Renal cortex interstitium (tissue), 15 donors: ENCODE data around the gene ELAVL1. TPM values are rescaled to one million over a fixed set of nuclear protein-coding genes. Genes with fewer than 3 reads are reported as not detected.
"Not testable (repeated sequence)": the region's sequence is repeated elsewhere in the genome, so short reads cannot be mapped to it uniquely, and the experiment has no call there.

Source experiments
- DNase-seq, 11 donors: peaks; one replicate each; pipeline ENCODE4 v3.0.0-alpha.2; 2013; ENCODE audit warnings: low read depth in 9 of 11, low spot score in 4 of 11; ENCODE audit errors: extremely low read depth in 1 of 11
- long read RNA-seq, 16 experiments: transcript quantifications; one replicate each; lab custom pipeline, GENCODE V29; 2026
- polyA plus RNA-seq, 3 donors: library from polyadenylated mRNA; unstranded; fragments of 120-200 nt; gene quantifications; one replicate each; pipeline ENCODE4 v1.2.1, GENCODE V29; 2013; ENCODE audit not compliant: insufficient read length in 3 of 3

ELAVL1 gene
- 10 to 100 TPM; 79.8 to 92.2 (median 92.0) TPM for polyA plus RNA-seq
- long read RNA-seq, donor 1, full-length matches to known transcripts = 32 of 37 reads
- long read RNA-seq, donor 1, partial matches to known transcripts = 5 of 37 reads
- long read RNA-seq, donor 1, other reads (novel, unspliced or antisense) = 0 of 37 reads
- long read RNA-seq, donor 2, full-length matches to known transcripts = 32 of 42 reads
- long read RNA-seq, donor 2, partial matches to known transcripts = 10 of 42 reads
- long read RNA-seq, donor 2, other reads (novel, unspliced or antisense) = 0 of 42 reads
- long read RNA-seq, donor 3, full-length matches to known transcripts = 38 of 45 reads
- long read RNA-seq, donor 3, partial matches to known transcripts = 7 of 45 reads
- long read RNA-seq, donor 3, other reads (novel, unspliced or antisense) = 0 of 45 reads
- long read RNA-seq, donor 4, full-length matches to known transcripts = 25 of 25 reads
- long read RNA-seq, donor 4, partial matches to known transcripts = 0 of 25 reads
- long read RNA-seq, donor 4, other reads (novel, unspliced or antisense) = 0 of 25 reads
- long read RNA-seq, donor 5 = 0 reads
- long read RNA-seq, donor 6, full-length matches to known transcripts = 30 of 35 reads
- long read RNA-seq, donor 6, partial matches to known transcripts = 5 of 35 reads
- long read RNA-seq, donor 6, other reads (novel, unspliced or antisense) = 0 of 35 reads
- long read RNA-seq, donor 7, full-length matches to known transcripts = 44 of 49 reads
- long read RNA-seq, donor 7, partial matches to known transcripts = 5 of 49 reads
- long read RNA-seq, donor 7, other reads (novel, unspliced or antisense) = 0 of 49 reads
- long read RNA-seq, donor 8 = 0 reads
- long read RNA-seq, donor 9, full-length matches to known transcripts = 32 of 32 reads
- long read RNA-seq, donor 9, partial matches to known transcripts = 0 of 32 reads
- long read RNA-seq, donor 9, other reads (novel, unspliced or antisense) = 0 of 32 reads
- long read RNA-seq, donor 10, full-length matches to known transcripts = 27 of 32 reads
- long read RNA-seq, donor 10, partial matches to known transcripts = 5 of 32 reads
- long read RNA-seq, donor 10, other reads (novel, unspliced or antisense) = 0 of 32 reads
- long read RNA-seq, donor 11, full-length matches to known transcripts = 28 of 28 reads
- long read RNA-seq, donor 11, partial matches to known transcripts = 0 of 28 reads
- long read RNA-seq, donor 11, other reads (novel, unspliced or antisense) = 0 of 28 reads
- long read RNA-seq, donor 12, full-length matches to known transcripts = 8 of 8 reads
- long read RNA-seq, donor 12, partial matches to known transcripts = 0 of 8 reads
- long read RNA-seq, donor 12, other reads (novel, unspliced or antisense) = 0 of 8 reads
- long read RNA-seq, donor 13 = 0 reads
- long read RNA-seq, donor 14, full-length matches to known transcripts = 37 of 37 reads
- long read RNA-seq, donor 14, partial matches to known transcripts = 0 of 37 reads
- long read RNA-seq, donor 14, other reads (novel, unspliced or antisense) = 0 of 37 reads
- long read RNA-seq, donor 15, full-length matches to known transcripts = 17 of 17 reads
- long read RNA-seq, donor 15, partial matches to known transcripts = 0 of 17 reads
- long read RNA-seq, donor 15, other reads (novel, unspliced or antisense) = 0 of 17 reads
- long read RNA-seq, donor 16, full-length matches to known transcripts = 91 of 103 reads
- long read RNA-seq, donor 16, partial matches to known transcripts = 7 of 103 reads
- long read RNA-seq, donor 16, other reads (novel, unspliced or antisense) = 5 of 103 reads

- peak in 10 of 11 donors; percentile 64 to 89 (median 88) for DNase-seq
These were observed at the start of gene ELAVL1 for GRCh38 chr19:8005534-8006256. Gene ELAVL1, minus strand, starts transcription at chr19:8005641. Its CDS starts 13,826 bp downstream, at chr19:7991815.

- DNase-seq = no peak
These were observed 48.7 kb upstream of the ELAVL1 start for GRCh38 chr19:8054169-8054568.

- no peak for DNase-seq
These were observed 47.0 kb upstream of the ELAVL1 start, which contains the start of gene CCL25 for GRCh38 chr19:8052464-8052859. Gene CCL25, plus strand, starts transcription at chr19:8052760. Its CDS starts 290 bp downstream, at chr19:8053050.

DNA sequence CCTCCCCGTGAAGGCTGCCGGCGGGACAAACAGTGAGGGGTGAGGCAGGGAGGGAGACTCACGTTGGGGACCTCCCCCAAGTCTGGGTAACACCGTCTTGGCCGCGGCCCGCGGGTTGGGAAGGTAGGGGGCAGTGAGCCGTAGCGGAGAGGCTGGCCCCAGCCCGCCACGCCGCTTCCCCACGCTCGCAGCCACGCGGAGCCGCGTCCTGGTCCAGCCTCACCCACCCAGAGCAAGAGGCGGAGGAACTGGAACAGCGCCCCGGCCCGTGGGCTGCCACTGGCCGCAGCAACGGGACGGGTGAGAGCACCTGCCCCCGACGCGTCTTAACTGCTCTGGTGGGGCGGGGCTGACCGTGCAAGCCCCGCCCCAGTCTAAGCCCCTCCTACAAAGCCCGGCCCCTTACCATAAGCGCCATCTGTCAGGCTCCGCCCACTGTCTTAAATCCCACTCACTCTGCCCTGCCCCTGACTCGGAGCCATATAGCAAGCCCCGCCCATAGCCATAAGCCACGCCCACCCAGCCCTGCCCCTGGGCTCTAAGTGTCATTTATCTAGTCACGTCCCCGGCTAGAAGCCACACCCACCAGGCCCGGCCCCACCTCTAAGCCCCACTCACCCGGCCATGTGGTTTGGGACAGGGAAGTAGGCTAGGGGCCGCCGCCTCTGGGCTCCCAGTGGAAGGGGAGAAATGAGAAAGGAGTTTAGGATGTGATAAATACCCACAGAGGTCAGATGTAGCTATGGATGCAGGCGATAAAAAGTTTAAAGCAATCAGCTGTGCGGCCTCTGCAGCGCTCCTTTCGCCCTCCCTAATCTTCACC is 45.0 kb upstream of the ELAVL1 start:
- peak in 10 of 11 donors; percentile 66 to 84 (median 75) for DNase-seq

DNA sequence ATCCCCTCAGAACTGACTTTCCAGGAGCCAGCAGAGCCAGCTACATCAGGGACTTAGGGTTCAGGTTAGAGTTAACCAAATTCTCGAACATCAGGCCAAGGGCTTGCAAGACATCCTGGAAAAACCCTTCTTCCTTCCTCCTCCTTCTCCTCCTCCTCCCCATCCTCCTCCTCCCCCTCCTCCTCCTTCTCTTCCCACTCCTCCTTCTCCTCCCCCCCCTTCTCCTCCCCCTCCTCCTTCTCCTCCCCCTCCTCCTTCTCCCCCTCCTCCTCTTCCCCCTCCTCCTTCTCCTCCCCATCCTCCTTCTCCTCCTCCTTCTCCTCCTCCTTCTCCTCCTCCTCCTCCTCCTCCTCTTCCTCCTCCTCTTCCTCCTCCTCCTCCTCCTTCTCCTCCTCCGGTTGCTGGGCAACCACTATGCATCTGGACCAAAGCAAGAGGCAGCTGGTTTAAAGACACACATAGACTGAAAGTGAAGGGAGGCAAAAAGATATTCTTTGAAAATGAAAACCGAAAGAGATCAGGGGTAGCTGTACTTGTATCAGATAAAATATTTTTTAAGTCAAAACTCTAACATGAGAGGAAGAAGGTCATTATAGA is 41.2 kb upstream of the ELAVL1 start:
- DNase-seq = no peak

- DNase-seq = no peak
These were observed 40.6 kb upstream of the ELAVL1 start for GRCh38 chr19:8045872-8046568.

DNA sequence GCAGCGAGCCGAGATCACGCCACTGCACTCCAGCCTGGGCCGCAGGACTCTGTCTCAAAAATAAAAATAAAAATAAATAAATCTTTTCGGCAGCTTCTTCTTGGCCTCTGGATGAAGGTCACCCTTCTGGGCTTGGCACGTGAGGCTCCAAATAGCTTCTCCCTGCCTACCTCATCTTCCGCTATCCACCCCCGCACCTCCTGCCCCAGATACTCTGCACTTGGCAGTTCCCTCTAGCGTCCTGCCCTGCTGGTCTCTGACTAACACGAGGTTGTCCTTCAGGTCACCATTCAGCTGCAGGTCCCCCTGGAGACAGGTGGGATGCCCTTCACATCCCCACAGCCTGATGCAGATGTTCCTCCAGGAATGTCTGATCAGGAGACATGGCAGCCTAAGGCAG is 38.6 kb upstream of the ELAVL1 start:
- DNase-seq = no peak

GRCh38 chr19:8042900-8043299 is 37.5 kb upstream of the ELAVL1 start:
- no peak for DNase-seq

DNA sequence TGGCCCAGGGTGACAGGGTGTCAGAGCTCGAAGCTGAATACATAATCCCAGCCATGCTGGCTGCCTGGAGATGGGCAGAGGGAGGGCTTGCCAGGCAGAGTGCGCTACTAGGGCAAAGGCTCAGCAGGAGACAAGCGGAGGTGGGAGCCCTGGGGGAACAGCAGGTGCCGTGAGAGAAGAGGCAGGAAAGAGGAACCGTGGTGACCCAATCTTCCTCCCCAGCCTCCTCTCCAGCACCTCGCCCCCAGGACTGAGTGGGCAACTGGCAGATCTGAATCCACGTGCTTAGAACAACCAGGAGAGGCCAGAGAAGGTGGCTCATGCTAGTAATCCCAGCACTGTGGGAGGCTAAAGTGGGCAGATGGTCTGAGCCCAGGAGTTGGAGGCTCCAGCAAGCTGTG is 36.1 kb upstream of the ELAVL1 start:
- DNase-seq = no peak

DNA sequence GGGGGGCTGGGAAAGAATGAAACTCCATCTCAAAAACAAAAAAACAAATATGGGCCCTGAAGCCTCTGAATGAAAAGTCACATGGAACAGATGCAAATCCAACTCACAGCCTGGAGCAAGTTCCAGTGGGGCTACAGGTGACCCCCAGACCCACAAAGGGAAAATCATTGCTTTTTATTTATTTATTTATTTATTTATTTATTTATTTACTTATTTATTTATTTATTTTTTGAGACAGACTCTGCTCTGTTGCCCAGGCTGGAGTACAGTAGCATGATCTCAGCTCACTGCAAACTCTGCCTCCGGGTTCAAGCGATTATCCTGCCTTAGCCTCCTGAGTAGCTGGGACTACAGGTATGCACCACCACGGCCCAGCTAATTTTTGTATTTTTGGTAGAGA is 33.8 kb upstream of the ELAVL1 start:
- DNase-seq = no peak

GRCh38 chr19:8038815-8039214 is 33.4 kb upstream of the ELAVL1 start:
- no peak for DNase-seq

GRCh38 chr19:8036434-8037099 is 31.1 kb upstream of the ELAVL1 start:
- no peak for DNase-seq

DNA sequence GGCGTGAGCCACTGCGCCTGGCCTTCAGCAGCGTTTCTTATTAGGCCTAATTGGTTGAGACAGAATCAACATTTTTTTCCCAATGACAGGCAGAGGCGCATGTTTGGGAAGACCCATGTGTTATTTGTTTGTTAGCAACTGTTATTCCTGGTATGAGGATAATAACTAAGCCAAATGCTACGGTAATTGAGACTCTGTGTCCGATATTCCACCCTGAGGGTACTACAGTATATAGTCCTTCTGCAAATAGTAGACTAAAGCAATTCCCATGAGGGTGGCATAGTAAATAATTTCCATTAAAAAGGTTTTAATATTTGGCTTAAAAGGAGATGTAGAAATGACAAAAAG is 28.7 kb upstream of the ELAVL1 start:
- DNase-seq = no peak

DNA sequence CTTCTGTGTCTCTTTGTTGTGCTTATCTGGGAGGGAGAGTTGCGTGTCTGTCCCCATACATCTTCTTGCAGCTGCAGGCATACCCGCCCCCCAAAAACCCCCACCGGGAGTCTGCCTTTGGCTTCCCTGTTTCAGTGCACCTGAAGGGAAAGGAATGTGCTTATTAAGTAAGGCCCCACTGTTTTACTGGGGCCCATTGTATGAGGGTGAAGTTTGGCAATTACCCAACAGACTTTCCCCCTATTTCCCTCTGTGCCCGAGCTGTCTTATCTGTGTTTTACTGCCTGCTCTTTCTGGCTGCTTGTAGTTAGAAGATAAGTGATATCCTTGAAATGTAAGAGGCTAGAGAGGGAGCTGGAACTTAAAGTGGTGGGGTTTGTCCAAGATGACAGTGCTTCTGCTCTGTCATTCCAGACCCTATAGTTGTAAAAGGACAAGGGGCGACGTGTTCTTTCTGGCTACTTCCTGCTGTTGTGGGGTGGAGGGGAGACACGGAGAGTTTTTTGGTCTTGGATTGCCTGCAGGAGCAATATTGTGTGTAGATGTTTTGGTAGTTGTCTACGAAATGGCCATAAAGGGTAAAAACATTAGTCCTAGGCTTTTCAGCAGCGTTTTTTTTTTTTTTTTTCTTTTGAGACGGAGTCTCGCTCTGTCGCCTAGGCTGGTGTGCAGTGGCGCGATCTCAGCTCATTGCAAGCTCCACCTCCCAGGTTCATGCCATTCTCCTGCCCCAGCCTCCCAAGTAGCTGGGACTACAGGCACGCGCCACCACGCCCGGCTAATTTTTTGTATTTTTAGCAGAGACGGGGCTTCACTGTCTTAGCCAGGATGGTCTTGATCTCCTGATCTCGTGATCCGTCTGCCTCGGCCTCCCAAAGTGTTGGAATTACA is 28.1 kb upstream of the ELAVL1 start:
- not testable (repeated sequence) for DNase-seq
